SJSA1 (cell line): ENCODE measurements around the gene MAD1L1. TPM values are rescaled to one million over a fixed set of nuclear protein-coding genes. Genes with fewer than 3 reads are reported as not detected.

Source experiments
- DNase-seq, 2 experiments: peaks; one replicate each; pipeline ENCODE4 v3.0.0-alpha.2; 2015 to 2020; ENCODE audit warnings: low spot score in 2 of 2, low read depth in 1 of 2
- H3K27ac ChIP-seq: fragments of 250-450 bp; sonication (Bioruptor Pico); 2 replicates; pipeline ENCODE4 v1.5.1; 2020; ENCODE audit warnings: mild to moderate bottlenecking, moderate library complexity
- H3K27me3 ChIP-seq: fragments of 250-450 bp; sonication (Bioruptor Pico); replicated peaks from 2 replicates; pipeline ENCODE4 v1.5.1; 2020; ENCODE audit warnings: mild to moderate bottlenecking, moderate library complexity
- H3K36me3 ChIP-seq: fragments of 250-450 bp; sonication (Bioruptor Pico); 2 replicates; pipeline ENCODE4 v1.5.1; 2020; ENCODE audit warnings: mild to moderate bottlenecking
- H3K4me1 ChIP-seq: fragments of 250-450 bp; sonication (Bioruptor Pico); replicated peaks from 2 replicates; pipeline ENCODE4 v1.6.1; 2021; ENCODE audit warnings: mild to moderate bottlenecking
- H3K4me3 ChIP-seq: fragments of 250-450 bp; sonication (Bioruptor Pico); 2 replicates; pipeline ENCODE4 v1.5.1; 2020; ENCODE audit warnings: mild to moderate bottlenecking
- H3K9me3 ChIP-seq: fragments of 250-450 bp; sonication (Bioruptor Pico); replicated peaks from 2 replicates; pipeline ENCODE4 v1.5.1; 2020; ENCODE audit warnings: mild to moderate bottlenecking
- total RNA-seq: library from RNA; depleted of rRNA; stranded (reverse); fragments of >200 nt; shearing (Covaris generic); gene quantifications from 2 replicates; pipeline ENCODE4 v1.2.3, GENCODE V29; 2014

The MAD1L1 gene
- total RNA-seq, 1 experiment from 2014 or later = 44.0 TPM

DNA sequence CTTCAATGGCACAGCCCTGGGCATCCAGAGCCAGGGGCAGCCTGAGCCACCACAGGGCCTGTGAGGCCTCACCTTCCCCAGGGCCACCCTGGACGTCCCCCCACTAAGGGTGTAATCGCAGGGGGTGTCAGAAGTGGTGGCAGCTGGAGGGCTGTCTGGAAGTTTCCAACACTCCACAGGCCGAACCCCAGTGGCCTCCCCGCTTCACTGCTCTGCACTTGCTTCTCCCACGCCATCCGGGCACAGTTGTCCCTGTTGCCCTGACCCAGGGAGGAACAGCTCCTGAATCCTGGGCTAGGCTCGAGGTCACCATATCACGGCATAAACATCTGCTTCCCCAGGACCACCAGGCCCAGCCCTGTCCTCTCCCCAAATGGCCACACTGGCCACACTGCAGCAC is 276.6 kb downstream of the MAD1L1 start:
- no peaks in the 10 kb centered on the region for H3K27me3 ChIP-seq
- peaks cover 9% of the 10 kb centered on the region for H3K9me3 ChIP-seq
- H3K36me3 ChIP-seq = peaks cover 5% of the 10 kb centered on the region
- no peaks in the 10 kb centered on the region for H3K4me1 ChIP-seq
- DNase-seq = no peak
- H3K27ac ChIP-seq = no peak overlapping the region
- H3K4me3 ChIP-seq = no peak overlapping the region

GRCh38 chr7:1954366-1955004 is 278.3 kb downstream of the MAD1L1 start:
- Histone ChIP-seq H3K4me1 (no peaks in the 10 kb centered on the region), H3K27ac (no peak overlapping the region), H3K4me3 (no peak overlapping the region), H3K9me3 (no peaks in the 10 kb centered on the region), H3K36me3 (no peaks in the 10 kb centered on the region), H3K27me3 (no peaks in the 10 kb centered on the region)
- no peak for DNase-seq

DNA sequence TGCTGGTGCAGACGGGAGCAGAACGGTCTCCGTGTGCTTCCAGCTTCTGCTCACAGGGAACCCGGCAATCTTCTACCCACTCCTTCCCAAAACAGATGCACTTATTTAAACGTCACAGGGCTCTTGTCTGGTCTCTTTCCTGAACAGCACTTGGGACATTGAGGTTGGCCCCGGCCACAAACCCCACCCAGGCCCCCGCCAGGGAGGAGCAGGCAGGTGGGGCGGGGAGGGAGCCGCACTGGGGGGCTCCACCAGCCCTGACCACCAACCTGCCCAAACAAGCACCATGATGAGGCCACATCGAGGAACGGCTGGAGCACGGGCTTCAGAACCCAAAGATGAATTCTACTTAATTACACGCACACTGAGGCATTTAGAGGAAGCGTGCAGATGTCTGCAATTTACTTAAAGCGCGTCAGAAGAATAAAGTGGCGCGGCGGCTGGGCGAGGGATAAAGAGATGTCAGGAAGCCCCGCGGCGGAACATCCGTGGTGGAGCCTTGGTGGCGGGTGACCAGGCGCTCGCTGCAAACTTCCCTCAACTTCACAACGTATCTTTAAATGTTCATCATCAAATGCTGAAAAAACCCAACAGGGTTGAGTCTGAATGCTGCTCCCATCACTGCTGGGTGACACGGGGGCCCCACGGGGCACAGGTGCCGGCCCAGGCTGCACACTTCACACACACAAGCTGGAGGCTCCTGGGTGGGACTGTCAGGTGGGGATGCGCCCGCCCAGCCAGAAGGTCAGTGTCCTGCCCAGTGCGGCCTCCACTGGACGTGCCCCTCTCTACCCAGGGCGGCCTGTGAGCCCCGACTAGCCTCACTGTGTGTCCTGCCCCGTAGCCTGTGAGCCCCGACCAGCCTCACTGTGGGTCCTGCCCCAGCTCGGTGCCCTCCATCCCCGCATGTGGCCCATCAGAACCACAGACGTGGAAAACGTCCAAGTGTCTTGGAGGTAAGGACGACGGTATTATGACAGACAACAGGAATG is 279.2 kb downstream of the MAD1L1 start:
- Histone ChIP-seq H3K9me3 (no peaks in the 10 kb centered on the region), H3K27ac (no peak overlapping the region), H3K4me3 (no peak overlapping the region), H3K36me3 (no peaks in the 10 kb centered on the region), H3K27me3 (no peaks in the 10 kb centered on the region), H3K4me1 (no peaks in the 10 kb centered on the region)
- no peak for DNase-seq

- Histone ChIP-seq H3K27ac (no peak overlapping the region), H3K4me3 (no peak overlapping the region), H3K9me3 (no peaks in the 10 kb centered on the region), H3K27me3 (no peaks in the 10 kb centered on the region), H3K36me3 (no peaks in the 10 kb centered on the region), H3K4me1 (no peaks in the 10 kb centered on the region)
- DNase-seq = no peak
These were observed 280.0 kb downstream of the MAD1L1 start for GRCh38 chr7:1952781-1953180.

- H3K27ac ChIP-seq = no peak overlapping the region
- H3K27me3 ChIP-seq = no peaks in the 10 kb centered on the region
- H3K4me3 ChIP-seq = no peak overlapping the region
- DNase-seq = no peak
- no peaks in the 10 kb centered on the region for H3K4me1 ChIP-seq
- H3K36me3 ChIP-seq = no peaks in the 10 kb centered on the region
- no peaks in the 10 kb centered on the region for H3K9me3 ChIP-seq
These were observed 280.5 kb downstream of the MAD1L1 start for GRCh38 chr7:1952169-1952760.

- Histone ChIP-seq H3K4me1 (no peaks in the 10 kb centered on the region), H3K27ac (no peak overlapping the region), H3K27me3 (no peaks in the 10 kb centered on the region), H3K9me3 (no peaks in the 10 kb centered on the region), H3K4me3 (no peak overlapping the region), H3K36me3 (no peaks in the 10 kb centered on the region)
- DNase-seq = no peak
These were observed 281.1 kb downstream of the MAD1L1 start for GRCh38 chr7:1951600-1951999.

DNA sequence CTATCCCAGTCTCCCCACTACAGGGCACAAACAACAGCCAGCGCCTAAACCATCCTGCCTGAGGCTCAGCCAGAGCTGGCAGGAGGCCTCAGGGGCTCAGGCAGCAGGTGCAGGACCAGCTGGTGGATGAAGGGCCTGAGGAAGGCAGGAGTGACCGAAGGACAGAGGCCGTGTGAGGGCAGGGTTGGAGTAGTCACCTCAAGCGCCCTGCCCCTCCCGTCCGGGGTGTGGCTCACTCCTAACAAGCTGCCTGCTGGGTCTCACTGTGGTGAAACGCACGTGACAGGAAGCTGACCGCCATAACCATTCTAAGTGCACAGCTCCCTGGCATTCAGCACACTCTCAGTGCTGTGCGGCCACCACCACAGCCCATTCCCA is 281.6 kb downstream of the MAD1L1 start:
- no peaks in the 10 kb centered on the region for H3K4me1 ChIP-seq
- no peaks in the 10 kb centered on the region for H3K27me3 ChIP-seq
- no peak overlapping the region for H3K4me3 ChIP-seq
- DNase-seq = no peak
- H3K9me3 ChIP-seq = no peaks in the 10 kb centered on the region
- H3K27ac ChIP-seq = no peak overlapping the region
- no peaks in the 10 kb centered on the region for H3K36me3 ChIP-seq

- DNase-seq = no peak
- no peak overlapping the region for H3K4me3 ChIP-seq
- no peaks in the 10 kb centered on the region for H3K36me3 ChIP-seq
- no peaks in the 10 kb centered on the region for H3K4me1 ChIP-seq
- H3K27ac ChIP-seq = no peak overlapping the region
- H3K27me3 ChIP-seq = no peaks in the 10 kb centered on the region
- no peaks in the 10 kb centered on the region for H3K9me3 ChIP-seq
These were observed 282.1 kb downstream of the MAD1L1 start for GRCh38 chr7:1950452-1951158.

DNA sequence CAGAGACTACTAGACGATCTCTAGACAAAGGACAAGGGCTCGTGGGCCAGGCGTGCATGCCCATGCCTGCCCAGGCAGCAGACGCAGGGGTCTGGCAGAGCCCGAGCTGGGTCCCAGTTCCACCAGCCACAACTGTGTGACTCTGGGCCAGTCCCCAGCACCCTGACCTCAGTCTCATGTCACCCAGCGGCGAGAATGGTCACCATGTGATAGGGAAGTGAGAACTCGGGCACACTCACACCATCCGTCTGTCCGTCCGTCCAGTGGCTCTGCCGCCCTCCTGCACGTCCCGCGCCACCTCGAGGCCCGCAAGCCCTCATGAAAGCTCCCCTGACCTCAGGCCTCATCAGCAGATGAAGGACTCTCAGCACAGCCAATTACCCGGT is 282.7 kb downstream of the MAD1L1 start:
- DNase-seq = no peak
- Histone ChIP-seq H3K4me1 (no peaks in the 10 kb centered on the region), H3K9me3 (no peaks in the 10 kb centered on the region), H3K36me3 (no peaks in the 10 kb centered on the region), H3K27me3 (no peaks in the 10 kb centered on the region), H3K4me3 (no peak overlapping the region), H3K27ac (no peak overlapping the region)

GRCh38 chr7:1949681-1950055 is 283.1 kb downstream of the MAD1L1 start:
- no peak overlapping the region for H3K27ac ChIP-seq
- H3K36me3 ChIP-seq = no peaks in the 10 kb centered on the region
- DNase-seq = no peak
- no peak overlapping the region for H3K4me3 ChIP-seq
- no peaks in the 10 kb centered on the region for H3K9me3 ChIP-seq
- no peaks in the 10 kb centered on the region for H3K4me1 ChIP-seq
- no peaks in the 10 kb centered on the region for H3K27me3 ChIP-seq

GRCh38 chr7:1948887-1949680 is 283.7 kb downstream of the MAD1L1 start:
- Histone ChIP-seq H3K36me3 (no peaks in the 10 kb centered on the region), H3K4me3 (no peak overlapping the region), H3K27me3 (no peaks in the 10 kb centered on the region), H3K4me1 (no peaks in the 10 kb centered on the region), H3K27ac (no peak overlapping the region), H3K9me3 (no peaks in the 10 kb centered on the region)
- DNase-seq = no peak

- Histone ChIP-seq H3K4me3 (no peak overlapping the region), H3K27me3 (no peaks in the 10 kb centered on the region)
- no peak for DNase-seq
These were observed 284.4 kb downstream of the MAD1L1 start for GRCh38 chr7:1948301-1948796.

More at GRCh38 chr7:1948301-1948796, 284.4 kb downstream of the MAD1L1 start:
- Histone ChIP-seq H3K4me1 (no peaks in the 10 kb centered on the region), H3K9me3 (no peaks in the 10 kb centered on the region), H3K27ac (no peak overlapping the region), H3K36me3 (no peaks in the 10 kb centered on the region)
